ENCODE measurements around the gene CNOT6. TPM values are rescaled to one million over a fixed set of nuclear protein-coding genes. Genes with fewer than 3 reads are reported as not detected.

CNOT6 gene
- total and polyA plus RNA-seq, 9 donors, result 11.7 to 29.7 (median 23.7) TPM

- H3K4me1 ChIP-seq (ENCODE audit: control insufficient read depth, insufficient read depth, low read length), result peaks cover 8% of the 10 kb centered on the region
- no peak for DNase-seq
- no peaks in the 10 kb centered on the region for H3K36me3 ChIP-seq (ENCODE audit: control insufficient read depth, insufficient read depth, low read length)
- no peak overlapping the region for H3K27ac ChIP-seq (ENCODE audit: low read length)
- peaks cover 13% of the 10 kb centered on the region for H3K27me3 ChIP-seq (ENCODE audit: control insufficient read depth, insufficient read depth, low read length)
- WGBS (ENCODE audit: insufficient coverage), result 66% methylated on average over 3 of the region's 5 CpGs
- no peaks in the 10 kb centered on the region for H3K9me3 ChIP-seq (replicated peaks; ENCODE audit: control insufficient read depth, low read depth, low read length)
- no peak overlapping the region for H3K4me3 ChIP-seq (ENCODE audit: low read length)
Observed at GRCh38 chr5:180624587-180624986, 130.4 kb downstream of the CNOT6 start.

DNA sequence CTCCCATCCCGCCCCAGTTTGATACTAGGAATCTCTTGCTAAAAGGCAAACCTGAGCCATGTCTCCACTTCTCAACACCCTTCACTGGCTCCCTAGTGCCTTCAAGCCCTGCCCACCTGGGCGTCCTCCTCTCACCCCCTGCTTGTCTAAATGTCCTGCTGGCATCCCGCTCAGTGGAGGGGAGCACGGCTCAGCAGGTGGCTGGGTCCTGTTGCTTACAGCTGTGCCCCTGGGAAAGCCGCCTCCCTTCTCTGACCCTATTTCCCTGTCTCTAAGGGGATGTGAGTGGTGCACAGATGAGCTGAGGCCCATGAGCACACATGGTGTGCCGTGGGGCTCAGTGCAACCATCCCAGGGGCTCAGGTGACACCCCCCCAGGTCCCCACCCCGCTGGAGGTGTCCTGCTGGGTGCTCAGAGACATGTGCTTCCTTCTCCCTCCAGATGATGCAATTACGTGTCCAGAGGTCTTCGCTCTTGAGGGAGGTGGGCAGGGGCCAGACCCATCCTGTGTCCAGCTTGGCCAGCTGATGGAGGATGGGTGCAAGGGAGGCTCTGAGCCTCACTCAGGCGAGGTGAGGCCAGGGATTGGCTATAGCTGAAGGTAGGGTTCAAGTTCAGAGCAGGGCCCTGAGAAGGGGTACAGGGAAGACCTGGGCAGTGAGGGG lies 131.1 kb downstream of the CNOT6 start:
- 73% methylated on average over 5 of the region's 10 CpGs for WGBS (ENCODE audit: insufficient coverage)
- DNase-seq, result no peak
- Histone ChIP-seq H3K27me3 (ENCODE audit: control insufficient read depth, insufficient read depth, low read length) (peaks cover 8% of the 10 kb centered on the region), H3K27ac (ENCODE audit: low read length) (no peak overlapping the region), H3K36me3 (ENCODE audit: control insufficient read depth, insufficient read depth, low read length) (no peaks in the 10 kb centered on the region), H3K9me3 (replicated peaks; ENCODE audit: control insufficient read depth, low read depth, low read length) (no peaks in the 10 kb centered on the region), H3K4me3 (ENCODE audit: low read length) (no peak overlapping the region), H3K4me1 (ENCODE audit: control insufficient read depth, insufficient read depth, low read length) (peaks cover 8% of the 10 kb centered on the region)

DNA sequence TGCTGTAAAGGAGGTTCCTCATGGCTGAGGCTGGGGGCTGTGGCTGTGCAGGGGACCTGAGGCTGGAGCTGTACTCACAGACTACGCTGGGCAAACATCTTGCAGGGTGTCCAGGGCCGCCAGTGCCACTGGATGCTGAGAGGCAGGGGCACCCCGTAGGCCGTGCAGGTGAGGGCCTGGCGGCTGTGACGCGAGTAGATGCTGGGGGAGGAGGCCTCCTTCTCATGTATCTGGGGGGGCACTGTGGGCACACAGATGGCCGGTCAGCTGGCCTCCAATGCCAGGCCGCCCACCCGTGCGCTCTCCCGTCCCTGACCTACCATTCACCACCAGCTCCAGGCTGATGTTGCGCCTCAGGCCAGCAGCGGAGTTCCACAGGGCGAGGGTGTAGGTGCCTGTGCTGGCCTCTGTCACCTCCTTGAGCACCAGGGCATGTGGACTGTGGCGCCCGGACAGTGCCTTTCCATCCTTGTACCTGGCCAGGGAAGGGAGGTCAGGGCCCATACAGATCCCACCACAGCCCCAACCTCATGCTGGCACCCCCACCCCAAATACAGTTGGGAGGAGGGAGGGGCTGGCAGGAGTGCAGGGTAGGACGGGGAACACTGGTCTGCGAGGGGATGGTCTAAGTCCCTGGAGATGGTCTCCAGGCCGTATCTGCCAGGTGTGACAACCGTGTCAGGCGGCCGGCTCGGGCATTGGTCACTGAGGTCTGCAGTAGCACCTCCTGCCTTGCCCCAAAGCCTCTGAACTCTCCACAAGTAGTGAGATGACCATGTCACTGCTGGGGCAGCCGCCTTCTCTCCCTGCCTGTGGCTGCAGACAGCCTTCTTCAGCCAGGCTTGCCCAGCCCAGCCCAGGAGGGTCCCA lies 131.8 kb downstream of the CNOT6 start:
- H3K27me3 ChIP-seq (ENCODE audit: control insufficient read depth, insufficient read depth, low read length), result peaks cover 2% of the 10 kb centered on the region
- no peak overlapping the region for H3K27ac ChIP-seq (ENCODE audit: low read length)
- no peaks in the 10 kb centered on the region for H3K36me3 ChIP-seq (ENCODE audit: control insufficient read depth, insufficient read depth, low read length)
- H3K9me3 ChIP-seq (replicated peaks; ENCODE audit: control insufficient read depth, low read depth, low read length), result no peaks in the 10 kb centered on the region
- WGBS (ENCODE audit: insufficient coverage), result 84% methylated on average over 22 of the region's 25 CpGs
- H3K4me3 ChIP-seq (ENCODE audit: low read length), result no peak overlapping the region
- H3K4me1 ChIP-seq (ENCODE audit: control insufficient read depth, insufficient read depth, low read length), result peaks cover 8% of the 10 kb centered on the region
- no peak for DNase-seq

- peaks cover 8% of the 10 kb centered on the region for H3K4me1 ChIP-seq (ENCODE audit: control insufficient read depth, insufficient read depth, low read length)
- H3K27ac ChIP-seq (ENCODE audit: low read length), result no peak overlapping the region
- no peak overlapping the region for H3K4me3 ChIP-seq (ENCODE audit: low read length)
- no peaks in the 10 kb centered on the region for H3K27me3 ChIP-seq (ENCODE audit: control insufficient read depth, insufficient read depth, low read length)
- no peak for DNase-seq
- WGBS (ENCODE audit: insufficient coverage), result 69% methylated on average over 15 of the region's 15 CpGs
- no peaks in the 10 kb centered on the region for H3K9me3 ChIP-seq (replicated peaks; ENCODE audit: control insufficient read depth, low read depth, low read length)
- H3K36me3 ChIP-seq (ENCODE audit: control insufficient read depth, insufficient read depth, low read length), result no peaks in the 10 kb centered on the region
Observed at GRCh38 chr5:180626661-180627385, 132.6 kb downstream of the CNOT6 start.

DNA sequence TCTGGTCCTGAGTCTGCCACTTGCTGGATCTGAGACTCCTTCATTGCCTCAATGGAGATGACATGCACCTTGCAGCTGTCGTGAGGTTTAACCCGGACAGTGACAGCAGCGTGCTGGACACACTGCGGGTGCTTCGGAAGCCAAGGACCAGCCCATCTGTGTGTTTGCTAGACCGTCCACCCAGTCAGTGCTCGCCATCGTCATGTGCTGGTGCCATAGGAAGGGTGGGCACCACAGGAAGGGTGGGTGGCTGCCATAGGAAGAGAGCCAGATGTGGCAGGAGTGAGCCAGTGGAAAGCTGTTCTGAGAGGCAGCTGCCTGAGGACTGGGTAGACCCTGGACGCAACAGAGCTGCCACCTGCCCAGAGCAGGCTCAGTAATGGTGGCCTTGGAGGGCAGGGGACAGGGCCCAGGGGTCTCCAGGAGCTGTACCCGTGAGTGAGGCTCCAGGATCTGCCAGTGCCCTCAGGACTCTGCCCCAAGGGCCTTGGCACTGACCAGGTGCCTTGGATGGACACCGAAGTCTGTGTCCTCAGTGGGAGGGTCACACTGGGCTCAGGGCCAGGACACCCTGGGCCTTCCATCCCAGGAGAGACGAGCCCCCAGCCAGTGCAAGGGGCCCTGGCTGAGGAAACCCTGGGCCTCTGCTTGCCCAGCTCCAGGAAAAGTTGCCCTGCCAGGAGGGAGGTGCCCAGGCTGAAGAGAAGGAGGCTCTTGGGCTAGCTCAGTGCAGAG lies 133.4 kb downstream of the CNOT6 start:
- Histone ChIP-seq H3K9me3 (replicated peaks; ENCODE audit: control insufficient read depth, low read depth, low read length) (no peaks in the 10 kb centered on the region), H3K27ac (ENCODE audit: low read length) (no peak overlapping the region), H3K27me3 (ENCODE audit: control insufficient read depth, insufficient read depth, low read length) (no peaks in the 10 kb centered on the region), H3K4me3 (ENCODE audit: low read length) (no peak overlapping the region), H3K4me1 (ENCODE audit: control insufficient read depth, insufficient read depth, low read length) (peaks cover 8% of the 10 kb centered on the region), H3K36me3 (ENCODE audit: control insufficient read depth, insufficient read depth, low read length) (no peaks in the 10 kb centered on the region)
- 74% methylated on average over 12 of the region's 12 CpGs for WGBS (ENCODE audit: insufficient coverage)
- no peak for DNase-seq

Other genes starting within 250 kb of the CNOT6 start
- gene MAPK9, start 202.3 kb upstream of the CNOT6 start, total RNA-seq, result 21.1 TPM
- 10 to 100 TPM; 23.6 to 32.1 (median 29.7) TPM for gene MAPK9, start 202.3 kb upstream of the CNOT6 start, polyA plus RNA-seq (ENCODE audit: insufficient read depth in 1 of 8, insufficient read length in 8 of 8, low replicate concordance in 1 of 8)
- gene GFPT2, start 141.0 kb upstream of the CNOT6 start, total RNA-seq, result 11.3 TPM
- gene GFPT2, start 141.0 kb upstream of the CNOT6 start, polyA plus RNA-seq (ENCODE audit: insufficient read depth in 1 of 8, insufficient read length in 8 of 8, low replicate concordance in 1 of 8), result 10 to 100 TPM in 4 of 8 donors, 1 to 10 TPM in 4; 7.0 to 12.2 (median 9.6) TPM
- 1.8 TPM for gene SCGB3A1, start 97.1 kb downstream of the CNOT6 start, total RNA-seq
- 1 to 10 TPM in 6 of 8 donors, under 1 TPM in 2; 0.56 to 1.7 (median 1.1) TPM for gene SCGB3A1, start 97.1 kb downstream of the CNOT6 start, polyA plus RNA-seq (ENCODE audit: insufficient read depth in 1 of 8, insufficient read length in 8 of 8, low replicate concordance in 1 of 8)
- gene FLT4, start 155.2 kb downstream of the CNOT6 start, total RNA-seq, result 6.6 TPM
- gene FLT4, start 155.2 kb downstream of the CNOT6 start, polyA plus RNA-seq (ENCODE audit: insufficient read depth in 1 of 8, insufficient read length in 8 of 8, low replicate concordance in 1 of 8), result 10 to 100 TPM in 2 of 8 donors, 1 to 10 TPM in 6; 5.4 to 12.3 (median 8.9) TPM
- not detected for gene OR2Y1, start 245.7 kb downstream of the CNOT6 start, total RNA-seq
- not detected for gene OR2Y1, start 245.7 kb downstream of the CNOT6 start, polyA plus RNA-seq (ENCODE audit: insufficient read depth in 1 of 8, insufficient read length in 8 of 8, low replicate concordance in 1 of 8)

Data from muscle of leg (tissue), 11 donors.